VCaP (cell line): ENCODE data around the gene DNAH17.

Experiments
- H3K27ac ChIP-seq: fragments of 450-650 bp; 2 replicates; pipeline ENCODE4 v1.5.1; 2017
- TF ChIP-seq, protein P1 (sequence below): fragments of 450-650 bp; conservative IDR thresholded peaks from 2 replicates; pipeline ENCODE4 v1.5.1; 2017; ENCODE audit warnings: mild to moderate bottlenecking, moderate library complexity

Gene DNAH17

GRCh38 chr17:78493450-78493849 lies 83.7 kb downstream of the DNAH17 start:
- TF ChIP-seq, protein P1, sequence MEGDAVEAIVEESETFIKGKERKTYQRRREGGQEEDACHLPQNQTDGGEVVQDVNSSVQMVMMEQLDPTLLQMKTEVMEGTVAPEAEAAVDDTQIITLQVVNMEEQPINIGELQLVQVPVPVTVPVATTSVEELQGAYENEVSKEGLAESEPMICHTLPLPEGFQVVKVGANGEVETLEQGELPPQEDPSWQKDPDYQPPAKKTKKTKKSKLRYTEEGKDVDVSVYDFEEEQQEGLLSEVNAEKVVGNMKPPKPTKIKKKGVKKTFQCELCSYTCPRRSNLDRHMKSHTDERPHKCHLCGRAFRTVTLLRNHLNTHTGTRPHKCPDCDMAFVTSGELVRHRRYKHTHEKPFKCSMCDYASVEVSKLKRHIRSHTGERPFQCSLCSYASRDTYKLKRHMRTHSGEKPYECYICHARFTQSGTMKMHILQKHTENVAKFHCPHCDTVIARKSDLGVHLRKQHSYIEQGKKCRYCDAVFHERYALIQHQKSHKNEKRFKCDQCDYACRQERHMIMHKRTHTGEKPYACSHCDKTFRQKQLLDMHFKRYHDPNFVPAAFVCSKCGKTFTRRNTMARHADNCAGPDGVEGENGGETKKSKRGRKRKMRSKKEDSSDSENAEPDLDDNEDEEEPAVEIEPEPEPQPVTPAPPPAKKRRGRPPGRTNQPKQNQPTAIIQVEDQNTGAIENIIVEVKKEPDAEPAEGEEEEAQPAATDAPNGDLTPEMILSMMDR, result no peak

DNA sequence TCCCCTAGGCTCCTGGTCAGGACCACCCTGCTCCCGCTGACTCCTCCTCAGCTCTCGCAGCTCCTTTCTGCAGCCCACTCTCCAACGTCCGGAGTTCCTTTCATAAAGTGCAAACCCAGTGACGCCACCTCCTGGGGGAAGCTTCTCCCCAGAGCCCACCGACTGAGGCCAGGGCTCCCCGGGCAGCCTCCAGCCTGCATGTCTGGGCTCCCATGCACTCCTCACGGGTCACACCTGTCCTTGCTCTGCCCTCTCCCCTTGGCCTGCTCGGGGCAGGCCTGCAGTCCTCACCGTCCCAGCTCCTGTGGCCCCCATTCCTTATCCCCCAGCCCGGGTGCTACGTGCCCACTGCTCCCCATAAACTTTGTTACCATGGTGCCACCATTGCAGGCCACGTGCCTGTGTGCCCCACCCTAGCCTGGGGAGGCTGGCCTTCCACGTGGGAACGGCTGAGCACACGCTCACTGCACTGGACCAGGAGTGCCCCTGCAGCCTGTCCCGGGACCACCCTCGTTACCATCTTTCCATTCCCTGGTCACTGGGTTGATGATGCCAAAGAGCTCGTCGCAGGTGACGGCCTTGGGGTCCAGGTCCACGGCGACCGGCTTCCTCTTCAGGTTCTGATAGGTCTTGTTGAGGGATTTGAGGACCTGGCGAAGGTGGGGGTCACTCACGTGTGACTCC lies 84.9 kb downstream of the DNAH17 start:
- TF ChIP-seq, protein P1, result no peak
- H3K27ac ChIP-seq, result no peak overlapping the region

More at GRCh38 chr17:78493450-78493849, 83.7 kb downstream of the DNAH17 start:
- H3K27ac ChIP-seq, result no peak overlapping the region

- TF ChIP-seq, protein P1, result no peak
- no peak overlapping the region for H3K27ac ChIP-seq
Observed at GRCh38 chr17:78491236-78492115, 85.7 kb downstream of the DNAH17 start.

GRCh38 chr17:78490673-78491072 lies 86.5 kb downstream of the DNAH17 start:
- no peak overlapping the region for H3K27ac ChIP-seq
- TF ChIP-seq, protein P1, result no peak

DNA sequence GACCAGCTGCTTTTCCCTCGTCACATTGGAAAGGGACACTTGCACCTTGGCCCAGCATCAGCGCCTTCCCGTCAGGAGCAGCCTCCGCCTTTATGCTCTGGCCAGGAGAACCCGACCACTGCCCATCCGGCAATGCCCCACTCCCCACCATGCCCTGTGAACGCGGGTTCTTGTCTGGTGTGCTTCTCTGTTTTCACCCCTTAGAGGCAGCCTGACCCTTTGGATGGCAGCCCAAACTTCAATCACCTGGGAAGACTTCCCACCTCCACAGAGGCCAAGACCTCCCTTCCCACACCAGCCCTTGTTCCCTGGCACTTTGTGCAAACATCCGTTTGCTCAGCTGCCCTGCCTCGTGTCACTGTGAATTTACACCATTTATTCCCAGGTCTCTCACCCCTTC lies 87.0 kb downstream of the DNAH17 start:
- TF ChIP-seq, protein P1, result no peak
- no peak overlapping the region for H3K27ac ChIP-seq

DNA sequence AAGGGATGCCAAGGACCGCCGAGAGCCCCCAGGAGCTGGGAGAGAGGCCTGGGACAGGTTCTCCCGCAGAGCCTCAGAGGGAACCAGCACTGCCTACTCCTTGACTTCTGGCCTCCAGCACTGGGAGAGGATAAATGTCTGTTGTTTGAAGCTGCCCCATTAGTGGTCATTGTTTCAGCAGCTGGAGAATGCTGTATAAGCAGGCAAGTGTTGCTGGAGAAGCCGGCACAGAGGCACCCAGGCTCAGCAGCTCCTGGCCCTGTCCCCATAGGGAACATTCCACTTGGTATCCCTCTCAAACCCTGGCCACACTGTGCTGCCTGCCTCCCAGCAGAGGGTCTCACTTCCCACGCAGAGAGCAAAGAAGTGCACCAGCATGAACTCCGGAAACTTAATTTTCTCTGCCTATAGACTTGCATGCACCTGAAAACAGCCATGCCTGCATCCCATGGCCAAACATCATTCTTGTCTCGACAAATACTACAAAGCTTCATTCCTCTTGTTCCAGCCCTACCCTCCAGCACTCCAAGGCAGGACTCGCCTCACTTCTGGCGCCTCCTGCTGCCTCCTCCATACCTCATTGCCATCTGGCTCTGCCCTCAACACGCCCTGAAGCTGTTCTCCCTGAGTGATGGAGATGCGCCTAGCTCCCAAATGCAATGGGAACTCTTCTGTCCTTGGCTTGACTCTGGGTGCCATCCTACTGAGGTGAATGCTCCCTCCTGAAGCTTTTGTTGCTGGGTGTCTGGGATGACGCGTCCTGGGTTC lies 88.1 kb downstream of the DNAH17 start:
- TF ChIP-seq, protein P1, result no peak
- no peak overlapping the region for H3K27ac ChIP-seq

DNA sequence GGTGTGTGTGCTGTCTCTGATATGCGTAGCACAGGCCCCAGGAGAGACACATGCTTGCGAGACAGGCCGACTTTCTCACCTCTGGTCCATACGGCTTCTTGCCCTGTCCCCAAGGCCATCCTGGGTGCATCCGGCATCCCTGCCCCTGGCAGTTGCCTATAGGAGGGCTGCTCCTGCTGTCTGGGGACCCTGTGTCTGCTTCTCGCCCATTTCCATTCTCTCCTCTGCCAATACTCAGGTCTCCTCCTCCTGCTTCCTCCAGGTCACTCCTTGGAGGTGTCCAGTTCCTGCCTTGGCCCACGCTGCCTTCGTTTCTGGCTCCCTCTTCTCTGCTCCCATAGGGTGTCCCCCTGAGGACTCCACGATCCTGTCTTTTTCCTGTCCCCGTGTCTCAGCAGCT lies 89.0 kb downstream of the DNAH17 start:
- TF ChIP-seq, protein P1, result no peak
- no peak overlapping the region for H3K27ac ChIP-seq
